ENCODE results near the gene RASD1.

DNA sequence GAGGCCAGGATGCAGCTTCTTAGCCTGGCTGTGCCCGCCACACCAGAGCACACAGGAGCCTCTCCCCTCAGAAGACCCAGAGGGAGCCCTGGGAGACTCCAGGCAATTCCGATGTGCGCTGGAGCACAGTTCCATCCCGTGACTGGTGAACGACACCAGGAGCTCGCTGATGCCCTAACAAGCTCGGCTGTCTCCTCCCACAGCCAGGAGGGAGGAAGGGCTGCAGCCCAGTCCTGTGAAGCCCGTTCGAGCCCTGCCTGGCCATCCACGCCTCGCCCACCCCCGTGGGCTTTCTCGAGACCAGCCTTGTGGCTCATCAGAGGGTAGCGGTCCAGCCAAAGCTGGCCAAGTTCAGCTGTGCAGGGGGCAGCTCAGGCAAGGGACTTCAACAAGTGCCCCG lies 21.8 kb upstream of the RASD1 start:
- TF ChIP-seq RXRA (IDR thresholded peaks at IDR 0.05; ENCODE audit: borderline replicate concordance, low read depth): no peak
- TF ChIP-seq CTCF (IDR thresholded peaks at IDR 0.05): no peak
- no peak for TF ChIP-seq FOXM1 (IDR thresholded peaks at IDR 0.05; ENCODE audit: low read depth)
- no peak for TF ChIP-seq JUND (IDR thresholded peaks at IDR 0.05)
- TF ChIP-seq FOXJ3 (CRISPR knock-in tag; IDR thresholded peaks at IDR 0.05): no peak

Data from SK-N-SH (cell line).